Measurements from ENCODE around the gene TPST1. TPM values are rescaled to one million over a fixed set of nuclear protein-coding genes. Genes with fewer than 3 reads are reported as not detected.

Gene TPST1
- total and polyA plus RNA-seq, 2 of the 8 experiments (the other 6 are each of a cell fraction or from before 2014, with no cell fraction given) = 8.2 to 18.4 TPM

DNA sequence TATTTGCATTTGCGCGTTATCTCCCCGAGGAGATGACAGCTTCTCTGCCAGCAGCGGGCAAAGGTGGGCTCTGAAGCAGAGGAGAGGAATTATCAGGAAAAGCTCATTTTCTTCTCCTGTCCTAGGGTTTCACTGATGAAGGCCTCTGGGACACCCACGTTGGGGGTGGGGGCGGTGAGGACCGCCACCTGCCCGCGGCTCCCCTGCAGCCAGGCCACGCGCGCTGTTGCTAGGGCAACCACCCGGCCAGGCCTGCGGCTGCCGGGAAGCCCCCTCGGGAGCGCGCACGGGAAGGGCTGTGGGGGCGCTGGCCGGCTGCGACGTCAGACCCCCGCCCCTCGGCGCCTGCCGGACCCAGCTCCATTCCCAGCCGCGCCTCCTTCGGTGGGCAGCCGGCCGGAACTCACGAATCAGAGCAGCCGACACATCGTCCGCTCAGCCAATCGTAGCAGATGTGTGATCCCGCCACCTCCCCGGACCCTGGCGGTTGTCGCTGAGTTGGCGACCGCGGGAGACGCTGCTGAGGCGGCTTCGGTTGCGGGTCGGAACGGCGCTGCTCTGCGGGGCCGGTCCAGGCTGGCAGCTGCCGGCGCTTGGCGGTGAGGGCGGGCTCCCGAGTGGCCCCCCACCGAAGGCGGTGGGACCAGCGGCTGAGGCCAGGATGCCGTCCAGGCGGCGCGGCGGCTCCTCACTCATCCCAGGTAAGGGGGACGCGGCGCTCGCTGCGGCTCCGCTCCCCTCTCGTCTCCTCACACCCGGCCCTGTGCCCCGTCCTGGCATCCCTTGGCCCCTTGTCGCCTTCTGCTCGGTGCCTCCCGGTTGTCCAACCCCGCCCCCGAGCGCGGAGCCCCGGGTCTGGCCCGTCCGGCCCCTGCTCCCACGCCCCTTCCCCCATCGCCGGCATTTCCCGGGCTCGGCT, at the start of gene TPST1 (continued):
- TF ChIP-seq GABPA (IDR thresholded peaks at IDR 0.05; ENCODE audit: borderline replicate concordance, insufficient read depth, low read length) = no peak
- no peak for TF ChIP-seq TCF12 (IDR thresholded peaks at IDR 0.05; ENCODE audit: low read depth, low read length)
- peak; percentile 93 for TF ChIP-seq ASH2L (IDR thresholded peaks at IDR 0.05; ENCODE audit: low read length)
- TF ChIP-seq, protein P1, sequence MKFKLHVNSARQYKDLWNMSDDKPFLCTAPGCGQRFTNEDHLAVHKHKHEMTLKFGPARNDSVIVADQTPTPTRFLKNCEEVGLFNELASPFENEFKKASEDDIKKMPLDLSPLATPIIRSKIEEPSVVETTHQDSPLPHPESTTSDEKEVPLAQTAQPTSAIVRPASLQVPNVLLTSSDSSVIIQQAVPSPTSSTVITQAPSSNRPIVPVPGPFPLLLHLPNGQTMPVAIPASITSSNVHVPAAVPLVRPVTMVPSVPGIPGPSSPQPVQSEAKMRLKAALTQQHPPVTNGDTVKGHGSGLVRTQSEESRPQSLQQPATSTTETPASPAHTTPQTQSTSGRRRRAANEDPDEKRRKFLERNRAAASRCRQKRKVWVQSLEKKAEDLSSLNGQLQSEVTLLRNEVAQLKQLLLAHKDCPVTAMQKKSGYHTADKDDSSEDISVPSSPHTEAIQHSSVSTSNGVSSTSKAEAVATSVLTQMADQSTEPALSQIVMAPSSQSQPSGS (IDR thresholded peaks at IDR 0.05; ENCODE audit: low read length) = no peak
- peak; percentile 57 to 62 for TF ChIP-seq RAD21 (IDR thresholded peaks at IDR 0.05 in 1 of 2, conservative IDR thresholded peaks at IDR 0.05 in 1 of 2; ENCODE audit: low read depth in 2 of 2, low read length in 2 of 2)
- TF ChIP-seq CBX5 (IDR thresholded peaks at IDR 0.05; ENCODE audit: low read depth, low read length) = no peak
- no peak for TF ChIP-seq SIX5 (IDR thresholded peaks at IDR 0.05; ENCODE audit: low read depth, low read length)
- TF ChIP-seq SP1 (IDR thresholded peaks at IDR 0.05; ENCODE audit: low read depth, low read length) = peak; percentile 90
- TF ChIP-seq RFX5 (IDR thresholded peaks at IDR 0.05; ENCODE audit: borderline replicate concordance, low read depth, low read length) = 0 out of 2 replicates have a peak, but pooled peaks have one; percentile 30
- no peak for TF ChIP-seq BACH1 (IDR thresholded peaks at IDR 0.05; ENCODE audit: low read length)
- TF ChIP-seq, protein P2, sequence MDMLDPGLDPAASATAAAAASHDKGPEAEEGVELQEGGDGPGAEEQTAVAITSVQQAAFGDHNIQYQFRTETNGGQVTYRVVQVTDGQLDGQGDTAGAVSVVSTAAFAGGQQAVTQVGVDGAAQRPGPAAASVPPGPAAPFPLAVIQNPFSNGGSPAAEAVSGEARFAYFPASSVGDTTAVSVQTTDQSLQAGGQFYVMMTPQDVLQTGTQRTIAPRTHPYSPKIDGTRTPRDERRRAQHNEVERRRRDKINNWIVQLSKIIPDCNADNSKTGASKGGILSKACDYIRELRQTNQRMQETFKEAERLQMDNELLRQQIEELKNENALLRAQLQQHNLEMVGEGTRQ (IDR thresholded peaks at IDR 0.05; ENCODE audit: low read length) = no peak
- TF ChIP-seq FOSL1 (IDR thresholded peaks at IDR 0.05; ENCODE audit: insufficient read depth, low read depth, low read length) = no peak
- TF ChIP-seq YY1 (IDR thresholded peaks at IDR 0.05; ENCODE audit: low read depth, low read length) = no peak
- peak; percentile 97 for TF ChIP-seq TAF1 (IDR thresholded peaks at IDR 0.05; ENCODE audit: low read depth, low read length)
- TF ChIP-seq KDM1A (IDR thresholded peaks at IDR 0.05; ENCODE audit: borderline replicate concordance, low read length) = no peak
- no peak for TF ChIP-seq SAP30 (IDR thresholded peaks at IDR 0.05; ENCODE audit: insufficient read depth, insufficient replicate concordance, low read length)
- TF ChIP-seq, protein P3, sequence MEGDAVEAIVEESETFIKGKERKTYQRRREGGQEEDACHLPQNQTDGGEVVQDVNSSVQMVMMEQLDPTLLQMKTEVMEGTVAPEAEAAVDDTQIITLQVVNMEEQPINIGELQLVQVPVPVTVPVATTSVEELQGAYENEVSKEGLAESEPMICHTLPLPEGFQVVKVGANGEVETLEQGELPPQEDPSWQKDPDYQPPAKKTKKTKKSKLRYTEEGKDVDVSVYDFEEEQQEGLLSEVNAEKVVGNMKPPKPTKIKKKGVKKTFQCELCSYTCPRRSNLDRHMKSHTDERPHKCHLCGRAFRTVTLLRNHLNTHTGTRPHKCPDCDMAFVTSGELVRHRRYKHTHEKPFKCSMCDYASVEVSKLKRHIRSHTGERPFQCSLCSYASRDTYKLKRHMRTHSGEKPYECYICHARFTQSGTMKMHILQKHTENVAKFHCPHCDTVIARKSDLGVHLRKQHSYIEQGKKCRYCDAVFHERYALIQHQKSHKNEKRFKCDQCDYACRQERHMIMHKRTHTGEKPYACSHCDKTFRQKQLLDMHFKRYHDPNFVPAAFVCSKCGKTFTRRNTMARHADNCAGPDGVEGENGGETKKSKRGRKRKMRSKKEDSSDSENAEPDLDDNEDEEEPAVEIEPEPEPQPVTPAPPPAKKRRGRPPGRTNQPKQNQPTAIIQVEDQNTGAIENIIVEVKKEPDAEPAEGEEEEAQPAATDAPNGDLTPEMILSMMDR (IDR thresholded peaks at IDR 0.05; ENCODE audit: control extremely low read depth in 1 of 3, insufficient read depth in 1 of 3, low read depth in 1 of 3, low read length in 3 of 3) = peak; percentile 57 to 73 (median 65)

Data from H1 (cell line).